ENCODE measurements around the gene TEX35.

DNA sequence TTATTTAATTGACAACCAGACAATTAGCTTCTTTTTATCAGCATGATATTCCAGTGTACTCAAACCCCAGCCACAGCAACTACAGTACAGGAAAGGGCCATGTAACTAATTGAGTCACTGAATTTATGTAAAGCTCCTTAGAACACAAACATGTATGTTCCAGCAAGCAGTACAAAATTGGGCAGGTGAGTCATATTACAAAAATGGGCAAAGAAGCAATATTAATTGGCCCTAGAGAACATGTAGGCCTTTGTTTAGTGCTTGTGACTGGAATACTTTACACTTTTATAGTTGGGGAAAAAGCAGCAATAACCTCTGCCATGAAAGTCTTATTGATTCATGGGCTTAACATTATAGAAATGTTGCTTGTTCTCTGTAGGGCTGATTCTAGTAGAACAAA, 47.9 kb upstream of the TEX35 start:
- TF ChIP-seq, protein P1, sequence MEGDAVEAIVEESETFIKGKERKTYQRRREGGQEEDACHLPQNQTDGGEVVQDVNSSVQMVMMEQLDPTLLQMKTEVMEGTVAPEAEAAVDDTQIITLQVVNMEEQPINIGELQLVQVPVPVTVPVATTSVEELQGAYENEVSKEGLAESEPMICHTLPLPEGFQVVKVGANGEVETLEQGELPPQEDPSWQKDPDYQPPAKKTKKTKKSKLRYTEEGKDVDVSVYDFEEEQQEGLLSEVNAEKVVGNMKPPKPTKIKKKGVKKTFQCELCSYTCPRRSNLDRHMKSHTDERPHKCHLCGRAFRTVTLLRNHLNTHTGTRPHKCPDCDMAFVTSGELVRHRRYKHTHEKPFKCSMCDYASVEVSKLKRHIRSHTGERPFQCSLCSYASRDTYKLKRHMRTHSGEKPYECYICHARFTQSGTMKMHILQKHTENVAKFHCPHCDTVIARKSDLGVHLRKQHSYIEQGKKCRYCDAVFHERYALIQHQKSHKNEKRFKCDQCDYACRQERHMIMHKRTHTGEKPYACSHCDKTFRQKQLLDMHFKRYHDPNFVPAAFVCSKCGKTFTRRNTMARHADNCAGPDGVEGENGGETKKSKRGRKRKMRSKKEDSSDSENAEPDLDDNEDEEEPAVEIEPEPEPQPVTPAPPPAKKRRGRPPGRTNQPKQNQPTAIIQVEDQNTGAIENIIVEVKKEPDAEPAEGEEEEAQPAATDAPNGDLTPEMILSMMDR (IDR thresholded peaks at IDR 0.05): no peak
- TF ChIP-seq POLR2A (IDR thresholded peaks at IDR 0.05): no peak

All from uterus (tissue), 2 donors.